Loucy (cell line): Measurements from ENCODE around the gene BMX.

Source experiments
- EZH2phosphoT487 ChIP-seq: fragments of 200-600 bp; IDR thresholded peaks from 2 replicates; pipeline ENCODE4 v1.6.1; 2018; ENCODE audit warnings: antibody characterized with exemption, mild to moderate bottlenecking, moderate library complexity, borderline replicate concordance
- TF ChIP-seq, protein P1 (sequence below): fragments of 200-600 bp; sonication (generic); conservative IDR thresholded peaks from 2 replicates; pipeline ENCODE4 v1.5.1; 2014; ENCODE audit warnings: mild to moderate bottlenecking, antibody characterized with exemption, low read length

DNA sequence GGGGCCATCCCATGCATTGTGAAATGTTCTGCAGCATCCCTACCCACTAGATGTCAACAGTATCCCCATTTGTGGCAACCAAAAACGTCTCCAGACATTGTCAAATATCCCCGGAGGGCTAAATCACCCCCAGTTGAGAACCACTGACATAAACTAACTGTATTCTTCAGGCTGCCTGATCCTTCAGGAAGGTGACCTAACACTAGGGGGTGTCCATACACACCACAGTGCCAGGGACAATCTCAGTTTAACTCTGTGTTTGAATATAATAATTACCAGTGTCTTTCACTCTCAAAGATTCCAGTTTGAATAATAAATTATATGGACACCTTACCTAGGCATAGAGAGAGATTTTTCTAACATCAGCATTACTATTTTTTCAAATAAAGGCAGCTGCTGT, 93.8 kb downstream of the BMX start:
- TF ChIP-seq, protein P1, sequence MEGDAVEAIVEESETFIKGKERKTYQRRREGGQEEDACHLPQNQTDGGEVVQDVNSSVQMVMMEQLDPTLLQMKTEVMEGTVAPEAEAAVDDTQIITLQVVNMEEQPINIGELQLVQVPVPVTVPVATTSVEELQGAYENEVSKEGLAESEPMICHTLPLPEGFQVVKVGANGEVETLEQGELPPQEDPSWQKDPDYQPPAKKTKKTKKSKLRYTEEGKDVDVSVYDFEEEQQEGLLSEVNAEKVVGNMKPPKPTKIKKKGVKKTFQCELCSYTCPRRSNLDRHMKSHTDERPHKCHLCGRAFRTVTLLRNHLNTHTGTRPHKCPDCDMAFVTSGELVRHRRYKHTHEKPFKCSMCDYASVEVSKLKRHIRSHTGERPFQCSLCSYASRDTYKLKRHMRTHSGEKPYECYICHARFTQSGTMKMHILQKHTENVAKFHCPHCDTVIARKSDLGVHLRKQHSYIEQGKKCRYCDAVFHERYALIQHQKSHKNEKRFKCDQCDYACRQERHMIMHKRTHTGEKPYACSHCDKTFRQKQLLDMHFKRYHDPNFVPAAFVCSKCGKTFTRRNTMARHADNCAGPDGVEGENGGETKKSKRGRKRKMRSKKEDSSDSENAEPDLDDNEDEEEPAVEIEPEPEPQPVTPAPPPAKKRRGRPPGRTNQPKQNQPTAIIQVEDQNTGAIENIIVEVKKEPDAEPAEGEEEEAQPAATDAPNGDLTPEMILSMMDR = 0 out of 2 replicates have a peak, but pooled peaks have one; percentile 24
- TF ChIP-seq EZH2phosphoT487 = no peak
